C4-2B (cell line): Measurements from ENCODE around the gene GLT1D1.

Source experiments
- H3K27ac ChIP-seq: fragments of 450-650 bp; 2 replicates; pipeline ENCODE4 v1.5.1; 2017
- CTCF ChIP-seq: fragments of 450-650 bp; conservative IDR thresholded peaks from 2 replicates; pipeline ENCODE4 v1.5.1; 2017; ENCODE audit warnings: mild to moderate bottlenecking
- ZFX ChIP-seq: fragments of 450-650 bp; IDR thresholded peaks from 2 replicates; pipeline ENCODE4 v1.6.1; 2017

The GLT1D1 gene

GRCh38 chr12:128810182-128811127 is 42.8 kb upstream of the GLT1D1 start:
- no peak for TF ChIP-seq CTCF
- no peak for TF ChIP-seq ZFX
- H3K27ac ChIP-seq, result no peak overlapping the region

GRCh38 chr12:128811806-128812205 is 41.5 kb upstream of the GLT1D1 start:
- TF ChIP-seq CTCF (no peak), ZFX (no peak)
- H3K27ac ChIP-seq, result no peak overlapping the region

DNA sequence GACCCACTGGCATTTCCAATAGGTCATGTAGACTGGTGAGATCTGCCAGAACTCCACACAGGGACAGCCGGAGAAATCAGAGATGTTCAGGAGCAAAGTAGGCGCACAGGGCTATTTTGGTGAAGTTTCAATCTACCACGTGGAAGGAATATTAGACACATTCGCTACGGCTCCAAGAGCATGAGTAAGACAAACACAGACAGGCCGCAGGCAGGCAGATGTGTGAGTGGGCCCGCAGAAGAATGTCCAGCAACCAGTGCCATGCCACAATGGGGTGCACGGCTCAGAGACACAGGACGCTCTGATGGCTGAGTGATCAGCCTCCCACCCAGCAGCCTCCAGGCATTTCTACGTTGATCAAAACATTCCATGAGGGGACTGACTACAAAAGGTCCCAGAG is 39.9 kb upstream of the GLT1D1 start:
- H3K27ac ChIP-seq, result no peak overlapping the region
- TF ChIP-seq CTCF (no peak), ZFX (no peak)

DNA sequence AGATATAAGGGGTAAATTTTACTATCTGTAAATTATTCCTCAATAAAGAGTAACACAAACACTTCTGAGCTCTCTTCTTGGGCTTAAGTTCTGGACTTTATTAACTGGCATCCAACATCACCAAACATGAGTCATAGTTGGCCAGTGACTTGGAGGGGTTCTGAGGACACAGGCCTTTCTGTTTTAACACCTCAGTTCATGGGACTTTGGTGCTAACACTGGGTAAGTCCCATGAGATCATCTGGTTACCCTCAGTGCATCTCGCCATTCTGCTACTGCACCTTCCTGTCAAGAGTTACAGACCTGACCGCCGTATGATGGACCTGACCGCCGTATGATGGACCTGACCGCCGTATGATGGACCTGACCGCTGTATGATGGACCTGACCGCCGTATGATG is 39.4 kb upstream of the GLT1D1 start:
- no peak overlapping the region for H3K27ac ChIP-seq
- TF ChIP-seq ZFX (no peak), CTCF (no peak)

- TF ChIP-seq ZFX, result no peak
- TF ChIP-seq CTCF, result no peak
- no peak overlapping the region for H3K27ac ChIP-seq
Measured at GRCh38 chr12:128814411-128815261, 38.6 kb upstream of the GLT1D1 start.

DNA sequence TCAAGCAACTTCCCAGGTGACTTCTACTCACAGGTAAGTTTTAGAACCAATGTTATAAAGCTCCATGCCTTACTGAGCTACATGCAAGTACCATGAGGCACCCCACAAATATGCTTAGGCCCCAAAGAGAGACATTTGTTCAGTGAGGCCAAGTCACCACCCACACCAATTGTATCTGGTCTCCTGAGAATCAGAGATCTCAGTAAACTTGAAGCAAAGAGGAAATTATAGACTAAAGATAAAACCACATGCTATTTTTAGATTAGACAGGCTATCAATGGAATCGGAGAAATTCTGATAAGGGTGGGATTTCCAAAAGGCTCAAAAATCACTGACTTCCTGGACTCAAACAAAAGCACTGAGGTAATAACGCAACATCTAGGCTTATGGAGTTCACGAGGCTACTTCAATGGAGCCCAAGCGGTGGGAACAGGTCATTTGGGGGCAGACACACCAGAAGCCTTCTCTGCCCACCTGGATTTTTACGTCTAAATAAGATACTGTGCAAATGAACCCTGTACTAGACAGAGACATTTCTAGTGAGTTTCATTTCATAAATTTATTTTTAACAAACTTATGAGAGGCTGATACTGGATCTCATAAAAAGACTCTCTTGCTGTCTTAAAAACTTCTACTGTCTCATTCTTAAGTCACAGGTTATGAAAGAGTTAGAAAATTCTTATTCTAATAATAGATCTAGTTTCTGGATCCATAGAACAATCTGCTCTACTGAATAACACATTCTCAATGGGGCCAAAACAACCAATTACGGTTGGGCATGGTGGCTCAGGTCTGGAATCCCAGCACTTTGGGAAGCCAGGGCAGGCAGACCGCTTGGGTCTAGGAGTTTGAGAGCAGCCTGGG is 37.3 kb upstream of the GLT1D1 start:
- no peak for TF ChIP-seq ZFX
- no peak for TF ChIP-seq CTCF
- H3K27ac ChIP-seq, result no peak overlapping the region
